HG03457 (cell line): ENCODE data around the gene NDE1.
"Not testable (repeated sequence)": the region's sequence is repeated elsewhere in the genome, so short reads cannot be mapped to it uniquely, and the experiment has no call there.

ENCODE experiments used
- ATAC-seq: cut with Tn5 transposase; IDR thresholded peaks from one replicate; pipeline ENCODE4 v1.9.1; 2021; ENCODE audit warnings: moderate number of reproducible peaks; ENCODE audit not compliant: unreplicated experiment

NDE1 gene

DNA sequence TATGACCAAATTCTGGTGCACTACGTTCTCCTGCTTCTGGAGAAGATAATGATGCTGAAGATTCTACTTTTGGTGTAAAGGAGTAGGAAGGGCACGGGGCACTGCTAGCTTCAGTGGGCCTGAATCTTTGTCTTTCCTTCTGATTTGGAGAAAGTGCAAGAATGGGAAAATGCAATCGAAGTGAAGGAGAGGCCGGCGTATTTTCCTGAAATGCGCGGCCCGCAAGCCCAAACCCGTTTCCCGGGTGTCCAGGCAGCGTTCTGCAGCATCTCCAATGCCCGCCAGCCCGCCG is 372 bp upstream of the NDE1 start:
- no peak for ATAC-seq

DNA sequence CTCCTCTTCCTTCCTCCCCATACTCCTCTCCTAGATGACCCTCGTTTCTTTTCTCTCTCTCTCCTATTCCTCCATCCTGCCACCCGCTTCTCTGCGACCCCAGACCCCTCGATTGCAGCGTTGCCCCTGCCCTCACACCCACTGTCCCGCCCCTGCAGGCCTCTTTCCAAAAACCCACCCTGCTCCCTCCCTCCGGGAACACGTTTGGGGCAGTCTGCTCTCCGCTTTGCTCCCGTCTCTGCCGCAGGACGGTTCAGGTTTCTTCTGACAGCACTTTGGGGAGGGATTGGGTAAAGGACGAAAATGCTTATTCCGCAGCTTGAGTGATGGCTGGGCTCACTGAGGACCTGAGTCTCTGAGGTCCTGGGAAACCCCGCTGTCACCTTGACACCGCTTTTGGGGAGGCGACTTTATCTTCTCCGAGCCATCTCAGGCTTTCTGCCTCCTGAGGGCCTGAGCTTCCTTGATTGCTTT is 690 bp downstream of the NDE1 start:
- ATAC-seq = peak; percentile 28

DNA sequence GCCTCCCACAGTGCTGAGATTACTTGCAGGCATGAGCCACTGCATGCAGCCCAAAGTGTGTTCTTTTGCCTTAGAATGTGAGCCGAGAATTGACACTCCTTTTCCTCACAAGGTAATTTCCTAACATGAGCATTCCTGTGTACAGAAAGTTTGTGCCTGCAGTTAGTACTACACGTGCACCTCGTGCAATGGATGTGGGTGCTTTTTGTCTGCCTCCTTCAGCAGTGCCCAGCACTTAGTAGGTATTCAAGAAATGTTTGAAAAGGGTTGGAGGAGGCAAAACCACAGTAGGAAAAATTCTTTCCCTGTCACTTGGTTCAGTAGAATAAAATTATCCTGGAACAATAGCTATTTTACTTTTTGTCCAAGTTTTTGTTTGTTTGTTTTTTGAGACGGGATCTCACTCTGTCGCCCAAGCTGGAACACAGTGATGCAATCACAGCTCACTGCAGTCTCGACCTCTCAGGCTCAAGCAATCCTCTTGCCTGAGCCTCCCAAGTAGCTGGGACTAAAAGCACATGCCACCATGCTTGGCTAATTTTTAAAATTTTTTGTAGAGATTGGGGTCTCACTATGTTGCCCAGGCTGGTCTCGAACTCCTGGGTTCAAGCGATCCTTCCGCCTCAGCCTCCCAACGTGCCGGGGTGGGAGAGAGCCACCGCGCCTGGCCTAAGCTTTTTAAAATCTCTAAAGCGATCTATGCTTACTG is 2.4 kb downstream of the NDE1 start:
- ATAC-seq = no peak

DNA sequence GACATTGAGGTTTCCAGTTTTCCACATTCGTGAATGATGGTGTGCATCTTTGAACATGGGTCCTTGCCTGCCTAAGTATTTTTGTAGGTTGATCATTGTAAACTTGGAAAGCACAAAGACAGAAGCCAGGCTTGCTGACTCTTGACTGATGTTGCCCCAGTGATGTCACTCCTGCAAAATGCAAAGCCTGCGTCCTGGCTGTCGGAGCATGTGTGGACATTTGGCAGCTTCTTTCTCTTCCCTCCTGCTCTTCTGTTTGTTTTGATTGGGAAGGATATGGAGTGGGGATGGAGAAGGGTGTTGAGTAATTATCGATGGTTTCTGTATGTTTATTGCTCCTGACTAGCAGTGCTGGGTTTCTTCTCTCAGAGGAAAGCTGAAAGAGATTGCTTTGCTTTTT is 3.2 kb downstream of the NDE1 start:
- no peak for ATAC-seq

DNA sequence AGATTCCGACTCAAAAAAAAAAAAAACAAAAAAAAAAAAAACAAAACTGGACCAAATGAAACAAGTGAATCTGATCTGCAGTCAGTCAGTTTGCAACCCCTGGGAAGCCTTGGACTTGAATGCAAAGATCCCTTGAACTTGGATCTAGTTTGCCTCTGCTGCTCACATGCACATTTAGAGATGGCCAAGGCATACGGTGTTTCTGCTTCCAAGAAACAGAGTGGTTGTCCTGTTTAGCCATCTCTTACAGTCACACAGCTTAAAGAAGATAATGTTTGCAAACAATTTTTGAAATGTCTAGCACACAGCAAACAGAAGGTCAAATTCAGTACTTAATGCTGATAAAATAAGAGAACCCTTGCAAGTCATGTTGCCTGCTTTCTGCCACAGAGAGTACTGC is 4.5 kb downstream of the NDE1 start:
- ATAC-seq = no peak

DNA sequence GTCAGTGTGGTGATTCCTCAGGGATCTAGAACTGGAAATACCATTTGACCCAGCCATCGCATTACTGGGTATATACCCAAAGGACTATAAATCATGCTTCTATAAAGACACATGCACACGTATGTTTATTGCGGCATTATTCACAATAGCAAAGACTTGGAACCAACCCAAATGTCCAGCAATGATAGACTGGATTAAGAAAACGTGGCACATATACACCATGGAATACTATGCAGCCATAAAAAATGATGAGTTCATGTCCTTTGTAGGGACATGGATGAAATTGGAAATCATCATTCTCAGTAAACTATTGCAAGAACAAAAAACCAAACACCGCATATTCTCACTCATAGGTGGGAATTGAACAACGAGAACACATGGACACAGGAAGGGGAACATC is 5.5 kb downstream of the NDE1 start:
- not testable (repeated sequence) for ATAC-seq

DNA sequence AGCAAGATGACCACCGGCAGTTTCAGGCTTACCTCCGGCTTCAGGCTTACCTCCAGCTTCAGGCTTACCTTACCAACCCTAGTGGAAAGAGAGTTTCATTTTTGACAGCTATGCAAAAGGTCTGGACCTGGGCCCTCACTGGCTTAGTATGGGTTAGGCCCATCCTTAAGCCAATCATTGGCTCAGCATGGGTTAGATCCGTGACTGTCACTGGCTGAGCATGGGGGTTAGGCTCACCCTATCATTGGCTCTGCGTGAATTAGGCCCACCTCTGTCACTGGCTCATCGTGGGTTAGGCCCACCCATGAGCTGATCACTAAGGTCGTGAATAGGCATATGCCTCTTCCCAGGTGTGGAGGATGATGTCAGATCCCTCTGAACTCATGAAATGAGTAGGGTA is 8.1 kb downstream of the NDE1 start:
- no peak for ATAC-seq

DNA sequence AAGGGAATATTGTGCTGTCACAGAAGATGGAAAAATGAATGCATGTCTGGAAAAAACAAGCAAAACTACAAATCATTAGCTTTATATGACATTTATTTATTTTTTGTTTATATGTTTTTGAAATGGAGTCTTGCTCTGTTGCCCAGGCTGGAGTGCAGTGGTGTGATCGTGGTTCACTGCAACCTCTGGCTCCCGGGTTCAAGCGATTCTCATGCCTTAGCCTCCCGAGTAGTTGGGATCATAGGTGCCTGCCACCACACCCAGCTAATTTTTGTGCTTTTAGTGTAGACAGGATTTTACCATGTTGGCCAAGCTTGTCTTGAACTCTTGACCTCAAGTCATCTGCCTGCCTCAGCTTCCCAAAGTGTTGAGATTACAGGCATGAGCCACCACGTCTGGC is 8.5 kb downstream of the NDE1 start:
- no peak for ATAC-seq

DNA sequence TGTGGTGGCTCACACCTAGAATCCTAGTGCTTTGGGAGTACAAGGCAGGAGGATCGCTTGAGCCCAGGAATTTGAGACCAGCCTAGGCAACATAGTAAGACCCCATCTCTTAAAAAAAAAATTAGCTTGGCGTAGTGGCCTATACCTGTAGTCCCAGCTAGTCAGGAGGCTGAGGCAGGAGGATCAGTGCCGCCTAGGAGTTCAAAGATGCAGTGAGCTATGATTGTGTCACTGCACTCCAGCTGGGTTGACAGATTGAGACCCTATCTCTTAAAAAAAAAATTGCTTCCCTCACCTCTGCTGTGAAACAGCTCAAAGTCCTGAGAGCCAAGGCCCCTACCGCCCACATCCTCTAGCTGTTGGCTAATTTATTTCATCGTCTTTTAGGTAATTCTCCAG is 10.2 kb downstream of the NDE1 start:
- no peak for ATAC-seq

DNA sequence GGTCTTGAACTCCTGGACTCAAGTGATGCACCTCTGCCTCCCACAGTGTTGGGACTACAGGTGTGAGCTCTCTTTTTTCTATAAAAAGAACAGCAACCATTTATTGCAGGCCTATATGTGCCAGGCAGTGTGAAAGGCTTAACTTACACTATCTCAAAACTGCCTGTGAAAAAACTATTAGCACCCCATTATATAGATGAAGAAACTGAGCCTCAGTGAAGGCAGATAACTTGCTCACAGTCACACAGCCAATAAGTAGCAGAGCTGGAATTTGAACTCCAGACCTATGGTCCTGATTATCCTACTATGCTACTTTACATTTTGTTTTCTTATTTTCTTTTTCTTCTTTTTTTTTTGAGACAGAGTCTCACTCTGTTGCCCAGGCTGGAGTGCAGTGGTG is 15.1 kb downstream of the NDE1 start:
- ATAC-seq = no peak

DNA sequence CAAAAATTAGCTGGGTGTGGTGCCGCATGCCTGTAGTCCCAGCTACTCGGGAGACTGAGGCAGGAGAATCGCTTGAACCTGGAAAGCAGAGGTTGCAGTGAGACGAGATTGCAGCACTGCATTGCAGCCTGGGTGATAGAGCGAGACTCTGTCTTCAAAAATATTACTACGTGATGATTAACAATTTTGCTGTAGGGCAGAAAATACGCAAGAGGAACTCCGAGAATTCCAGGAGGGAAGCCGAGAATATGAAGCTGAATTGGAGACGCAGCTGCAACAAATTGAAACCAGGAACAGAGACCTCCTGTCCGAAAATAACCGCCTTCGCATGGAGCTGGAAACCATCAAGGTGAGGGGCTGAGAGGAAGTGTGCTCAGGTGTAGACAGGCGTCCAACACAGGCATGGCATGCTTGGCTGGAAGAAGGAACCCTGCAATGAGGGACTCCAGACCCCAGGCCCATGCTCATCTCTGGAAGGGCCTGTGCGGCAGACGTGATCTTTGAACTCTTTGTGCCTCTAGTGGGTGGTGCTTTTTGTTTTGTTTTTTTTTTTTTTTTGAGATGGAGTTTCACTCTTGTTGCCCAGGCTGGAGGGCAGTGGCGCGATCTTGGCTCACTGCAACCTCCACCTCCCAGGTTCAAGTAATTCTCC is 17.2 kb downstream of the NDE1 start:
- ATAC-seq = no peak

DNA sequence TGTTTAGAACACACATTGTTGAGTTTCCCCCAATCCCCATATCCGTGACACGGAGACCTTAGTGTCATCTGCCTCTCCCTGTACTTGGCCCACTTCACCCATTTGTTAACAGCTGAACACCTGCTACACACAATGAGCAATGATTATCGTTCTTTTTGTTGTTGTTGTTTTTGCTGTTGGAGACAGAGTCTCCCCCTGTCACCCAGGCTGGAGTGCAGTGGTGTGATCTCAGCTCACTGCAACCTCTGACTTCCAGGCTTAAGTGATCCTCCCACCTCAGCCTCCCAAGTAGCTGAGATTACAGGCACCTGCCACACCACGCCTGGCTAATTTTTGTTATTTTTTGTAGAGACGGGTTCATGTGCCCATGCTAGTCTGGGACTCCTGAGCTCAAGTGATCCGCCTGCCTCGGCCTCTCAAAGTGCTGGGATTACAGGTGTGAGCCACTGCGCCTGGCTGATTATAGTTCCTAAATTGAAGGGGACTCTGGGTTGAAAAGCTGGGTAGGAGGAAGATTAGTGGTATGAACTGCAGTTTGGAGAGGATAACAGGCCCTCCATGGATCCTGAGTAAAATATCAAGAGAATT is 21.6 kb downstream of the NDE1 start:
- no peak for ATAC-seq

DNA sequence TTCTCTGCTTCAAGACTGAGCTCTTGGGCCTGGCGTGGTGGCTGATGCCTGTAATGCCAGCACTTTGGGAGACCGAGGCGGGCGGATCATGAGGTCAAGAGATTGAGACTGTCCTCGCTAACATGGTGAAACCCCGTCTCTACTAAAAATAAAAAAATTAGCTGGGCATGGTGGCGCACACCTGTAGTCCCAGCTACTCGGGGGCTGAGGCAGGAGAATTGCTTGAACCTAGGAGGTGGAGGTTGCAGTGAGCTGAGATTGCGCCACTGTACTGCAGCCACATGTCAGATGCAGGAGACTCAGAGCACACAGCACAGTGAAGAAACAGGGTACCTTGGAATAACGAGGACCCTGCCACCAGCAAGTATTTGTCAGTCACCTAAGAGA is 22.1 kb downstream of the NDE1 start:
- not testable (repeated sequence) for ATAC-seq

DNA sequence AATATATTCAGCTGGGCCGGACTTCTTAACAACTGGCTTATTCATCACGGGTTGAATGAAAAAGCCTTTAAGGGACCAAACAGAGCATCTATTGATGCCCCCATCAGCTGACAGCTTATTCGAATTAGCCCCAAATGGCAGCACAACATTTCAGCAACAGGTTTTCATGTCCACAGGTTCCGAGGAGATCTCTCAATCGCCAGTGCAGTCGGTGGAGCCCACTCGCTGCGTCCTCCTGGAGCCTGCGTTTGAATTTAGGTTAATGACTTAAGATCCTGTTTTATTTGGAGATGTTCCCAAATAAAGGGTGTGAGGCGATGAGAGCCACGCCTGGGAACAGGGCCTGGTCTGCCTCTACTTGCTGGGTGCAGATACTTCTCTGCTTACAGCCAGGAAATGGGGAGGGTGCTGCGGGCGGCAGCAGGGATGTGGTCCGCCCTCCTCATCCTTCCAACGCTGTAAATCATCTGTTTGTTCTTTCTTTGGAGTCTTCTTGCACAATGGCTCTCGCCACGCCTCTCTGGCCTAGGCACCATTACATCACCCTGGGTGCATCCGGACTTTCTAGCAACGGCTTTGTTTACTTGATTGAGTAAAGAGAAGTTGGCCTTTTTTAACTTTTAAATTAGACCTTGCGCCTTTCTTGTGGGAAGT is 22.6 kb downstream of the NDE1 start:
- ATAC-seq = no peak

DNA sequence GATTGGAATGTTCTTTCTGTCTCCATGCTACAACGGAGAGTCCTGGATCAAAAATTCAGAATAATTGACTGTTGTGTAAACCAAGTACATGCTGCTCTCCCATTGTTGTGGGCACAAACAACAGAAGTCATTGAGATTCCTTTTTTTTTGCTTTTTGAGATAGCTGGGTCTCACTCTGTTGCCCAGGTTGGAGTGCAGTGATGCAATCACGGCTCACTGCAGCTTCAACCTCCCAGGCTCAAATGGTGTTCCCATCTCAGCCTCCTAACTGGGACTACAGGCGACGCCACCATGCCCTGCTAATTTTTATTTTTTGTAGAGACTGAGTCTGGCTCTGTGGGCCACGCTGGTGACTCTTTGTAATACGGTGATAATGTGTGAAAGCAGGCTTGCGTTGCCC is 24.5 kb downstream of the NDE1 start:
- ATAC-seq = no peak

DNA sequence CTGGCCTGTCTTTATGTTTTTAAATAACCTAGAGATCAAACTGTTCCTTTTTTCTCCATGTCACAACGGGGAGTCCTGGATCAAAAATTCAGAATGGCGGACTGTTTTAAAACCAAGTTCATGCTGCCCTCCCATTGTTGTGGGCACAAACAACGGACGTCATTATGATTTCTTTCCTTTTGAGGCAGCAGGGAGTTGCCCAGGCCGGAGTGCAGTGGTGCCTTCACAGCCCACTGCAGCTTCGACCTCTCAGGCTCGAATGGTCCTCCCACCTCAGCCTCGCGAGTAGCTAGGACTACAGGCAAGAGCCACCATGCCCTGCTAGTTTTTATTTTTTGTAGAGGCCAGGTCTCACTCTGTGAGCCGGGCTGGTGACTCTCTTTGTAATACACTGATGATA is 26.5 kb downstream of the NDE1 start:
- no peak for ATAC-seq

DNA sequence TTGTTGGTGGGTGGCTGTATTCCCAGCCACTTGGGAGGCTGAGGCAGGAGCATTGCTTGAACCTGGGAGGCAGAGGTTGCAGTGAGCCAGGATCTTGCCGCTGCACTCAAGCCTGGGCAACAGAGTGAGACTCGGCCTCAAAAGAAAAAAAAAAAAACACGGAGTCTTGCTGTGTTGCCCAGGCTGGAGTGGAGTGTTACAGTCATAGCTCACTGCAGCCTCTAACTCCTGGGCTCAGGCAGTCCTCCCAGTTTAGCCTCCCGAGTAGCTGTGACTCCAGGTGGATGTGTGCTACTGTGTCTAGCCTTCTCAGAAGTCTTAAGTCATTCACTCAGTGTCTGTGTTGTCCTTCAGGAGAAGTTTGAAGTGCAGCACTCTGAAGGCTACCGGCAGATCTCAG is 27.4 kb downstream of the NDE1 start:
- no peak for ATAC-seq

DNA sequence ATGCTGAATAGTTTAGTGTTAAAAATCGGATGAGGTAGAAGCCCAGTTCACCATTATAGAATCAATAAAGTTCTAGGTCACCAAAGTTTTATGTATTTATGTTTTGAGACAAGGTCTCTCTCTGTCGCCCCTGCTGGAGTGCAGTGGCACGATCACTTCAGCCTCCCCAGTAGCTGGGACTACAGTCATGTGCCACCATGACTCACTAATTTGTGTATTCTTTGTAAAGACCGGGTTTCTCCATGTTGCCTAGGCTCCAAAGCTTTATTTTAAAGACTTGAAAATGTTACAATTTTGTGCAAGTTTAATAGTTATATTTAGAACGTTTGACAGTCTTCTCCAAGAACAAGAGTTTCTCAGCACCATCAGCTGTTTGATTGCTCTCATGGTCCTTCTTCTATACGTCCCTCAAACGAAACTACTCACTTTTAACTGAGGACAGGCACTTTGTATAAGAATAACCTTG is 32.1 kb downstream of the NDE1 start:
- ATAC-seq = no peak

DNA sequence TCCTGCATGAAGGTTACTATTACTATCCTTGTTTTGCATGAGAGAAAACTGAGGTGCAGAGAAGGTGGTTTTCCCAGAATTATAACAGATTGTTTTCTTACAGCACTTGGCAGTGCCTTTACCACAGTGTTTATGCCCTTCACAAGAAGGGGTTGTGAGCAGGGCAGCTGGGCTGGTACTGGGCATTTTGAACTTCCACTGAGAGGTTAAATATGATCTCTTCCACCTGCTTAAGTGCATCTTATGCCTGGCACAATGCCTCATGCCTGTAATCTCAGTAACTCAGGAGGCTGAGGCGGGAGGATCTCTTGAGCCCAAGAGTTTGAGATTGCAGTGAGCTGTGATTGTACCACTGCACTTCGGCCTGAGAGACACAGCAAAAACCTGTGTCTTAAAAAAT is 36.2 kb downstream of the NDE1 start:
- ATAC-seq = no peak

DNA sequence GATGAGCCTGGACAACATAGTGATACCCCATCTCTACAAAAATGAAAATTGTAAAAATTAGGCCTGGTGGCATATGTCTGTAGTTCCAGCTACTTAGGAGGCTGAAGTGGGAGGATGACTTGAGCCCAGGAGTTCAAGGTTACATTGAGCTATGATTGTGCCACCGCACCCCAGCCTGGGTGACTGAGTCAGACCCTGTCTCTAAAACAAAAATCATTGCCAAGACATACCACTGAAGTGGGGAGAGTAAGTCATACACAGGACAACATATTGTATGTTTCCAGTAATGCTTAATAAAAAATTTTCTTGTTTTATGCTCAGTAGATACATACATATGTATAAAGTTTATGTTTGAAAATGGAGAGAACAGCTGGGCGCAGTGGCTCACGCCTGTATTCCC is 39.2 kb downstream of the NDE1 start:
- ATAC-seq = no peak

DNA sequence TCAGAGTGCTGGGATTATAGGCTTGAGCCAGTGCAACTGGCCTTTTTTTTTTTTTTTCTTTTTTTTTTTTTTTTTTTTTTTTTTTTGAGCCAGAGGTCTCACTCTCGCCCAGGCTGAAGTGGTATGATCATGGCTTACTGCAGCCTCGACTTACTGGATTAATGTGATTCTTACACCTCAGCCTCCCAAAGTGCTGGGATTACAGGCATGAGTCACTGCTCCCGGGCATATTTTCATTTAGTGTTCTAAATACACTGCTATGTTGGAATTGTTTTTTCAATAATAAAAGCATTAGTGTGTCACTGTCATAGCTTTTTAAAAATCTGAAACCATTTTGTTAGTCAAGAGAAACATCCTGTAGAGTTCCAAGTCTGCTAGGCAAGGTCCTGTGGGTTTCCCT is 40.3 kb downstream of the NDE1 start:
- no peak for ATAC-seq

DNA sequence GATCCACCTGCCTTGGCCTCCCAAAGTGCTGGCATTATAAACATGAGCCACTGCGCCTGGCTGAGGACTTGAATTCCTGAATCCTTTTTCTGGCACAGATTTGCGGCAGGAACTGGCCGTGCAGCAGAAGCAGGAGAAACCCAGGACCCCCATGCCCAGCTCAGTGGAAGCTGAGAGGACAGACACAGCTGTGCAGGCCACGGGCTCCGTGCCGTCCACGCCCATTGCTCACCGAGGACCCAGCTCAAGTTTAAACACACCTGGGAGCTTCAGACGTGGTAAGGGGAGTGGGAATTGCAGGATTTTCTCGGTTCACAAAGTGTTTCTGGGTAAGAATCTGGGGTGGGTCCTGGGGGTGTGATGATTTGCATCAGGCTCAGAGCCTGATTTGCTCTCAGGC is 41.0 kb downstream of the NDE1 start:
- ATAC-seq = no peak
